GM12874 (cell line): Measurements from ENCODE around the gene DDX43.

Source experiments
- CTCF ChIP-seq: IDR thresholded peaks from 2 replicates; pipeline ENCODE4 v1.5.1; 2011; ENCODE audit warnings: low read depth, mild to moderate bottlenecking, control low read depth, low read length, moderate library complexity; ENCODE audit not compliant: insufficient read depth

Gene DDX43

GRCh38 chr6:73421534-73421933 lies 26.9 kb downstream of the DDX43 start:
- TF ChIP-seq CTCF, result no peak

- TF ChIP-seq CTCF, result no peak
Measured at GRCh38 chr6:73435236-73435635, 40.6 kb downstream of the DDX43 start.

- TF ChIP-seq CTCF, result no peak
Measured at GRCh38 chr6:73443555-73443954, 48.9 kb downstream of the DDX43 start.

GRCh38 chr6:73451223-73452106 lies 56.8 kb downstream of the DDX43 start:
- TF ChIP-seq CTCF, result no peak

GRCh38 chr6:73452107-73452461 lies 57.5 kb downstream of the DDX43 start, which contains the start of gene CGAS:
TSS of gene CGAS (minus strand) at chr6:73452297. CDS start at chr6:73452181, 116 bp downstream.
- no peak for TF ChIP-seq CTCF

- TF ChIP-seq CTCF, result no peak
Measured at GRCh38 chr6:73455865-73456629, 61.4 kb downstream of the DDX43 start.

- no peak for TF ChIP-seq CTCF
Measured at GRCh38 chr6:73460056-73460455, 65.4 kb downstream of the DDX43 start.
